MCF 10A (cell line): ENCODE data around the gene COL4A1. TPM values are rescaled to one million over a fixed set of nuclear protein-coding genes. Genes with fewer than 3 reads are reported as not detected.
A peak's percentile ranks its signal among the peaks of the same experiment; 100 is the strongest.
"Not testable (repeated sequence)": the region's sequence is repeated elsewhere in the genome, so short reads cannot be mapped to it uniquely, and the experiment has no call there.

Source experiments
- BruUV-seq: library from RNA; stranded (reverse); fragments of 400-500 nt; replicated peaks from 2 replicates; lab custom pipeline; 2021; lab: Mats Ljungman, UMichigan
- CTCF ChIA-PET: fragments of 300-600 bp; sonication (Branson Sonifier 250); formaldehyde crosslinking; extraction: SDS; loops from one replicate; lab custom pipeline; 2021; ENCODE audit warnings: antibody characterized with exemption, inconsistent platforms; lab: Yijun Ruan, JAX
- POLR2A ChIA-PET: fragments of 300-600, 350-650 bp; sonication (Branson Sonifier 250); formaldehyde crosslinking; extraction: SDS; loops from one replicate; lab custom pipeline; 2020; ENCODE audit warnings: antibody characterized with exemption, inconsistent platforms; lab: Yijun Ruan, JAX
- DNase-seq: peaks from one replicate; pipeline ENCODE4 v3.0.0-alpha.2; 2018; ENCODE audit not compliant: unreplicated experiment
- H3K27ac Mint-ChIP-seq: one replicate; pipeline ENCODE4 v1.8.0; 2022; ENCODE audit warnings: mild to moderate bottlenecking, low read depth, mixed read lengths; ENCODE audit not compliant: unreplicated experiment
- H3K27me3 Mint-ChIP-seq: one replicate; pipeline ENCODE4 v1.8.0; 2022; ENCODE audit warnings: mixed read lengths; ENCODE audit not compliant: insufficient read depth, unreplicated experiment
- H3K36me3 Mint-ChIP-seq: one replicate; pipeline ENCODE4 v1.8.0; 2022; ENCODE audit warnings: mild to moderate bottlenecking, moderate library complexity, mixed read lengths; ENCODE audit not compliant: insufficient read depth, unreplicated experiment
- H3K4me1 Mint-ChIP-seq: one replicate; pipeline ENCODE4 v1.8.0; 2022; ENCODE audit warnings: mixed read lengths; ENCODE audit not compliant: insufficient read depth, unreplicated experiment
- H3K4me3 Mint-ChIP-seq: one replicate; pipeline ENCODE4 v1.8.0; 2022; ENCODE audit warnings: mild to moderate bottlenecking, moderate library complexity, mixed read lengths; ENCODE audit not compliant: unreplicated experiment
- H3K9me3 Mint-ChIP-seq: one replicate; pipeline ENCODE4 v1.8.0; 2022; ENCODE audit warnings: mixed read lengths; ENCODE audit not compliant: unreplicated experiment
- intact Hi-C: fragments of 100-400 bp; cut with micrococcal nuclease; formaldehyde crosslinking; loops from 2 replicates; pipeline ENCODE4 v1.14.1; 2022
- total RNA-seq: library from RNA; stranded (reverse); gene quantifications from 2 replicates; pipeline ENCODE4 v1.2.3, GENCODE V29; 2022
- TF ChIP-seq, protein P1 (sequence below): fragments of 200-600 bp; IDR thresholded peaks from one replicate; pipeline ENCODE4 v1.8.0; 2022; ENCODE audit warnings: antibody characterized with exemption, mild to moderate bottlenecking; ENCODE audit not compliant: unreplicated experiment

COL4A1 gene
- total RNA-seq, 1 experiment from 2014 or later = 42.1 TPM

DNA sequence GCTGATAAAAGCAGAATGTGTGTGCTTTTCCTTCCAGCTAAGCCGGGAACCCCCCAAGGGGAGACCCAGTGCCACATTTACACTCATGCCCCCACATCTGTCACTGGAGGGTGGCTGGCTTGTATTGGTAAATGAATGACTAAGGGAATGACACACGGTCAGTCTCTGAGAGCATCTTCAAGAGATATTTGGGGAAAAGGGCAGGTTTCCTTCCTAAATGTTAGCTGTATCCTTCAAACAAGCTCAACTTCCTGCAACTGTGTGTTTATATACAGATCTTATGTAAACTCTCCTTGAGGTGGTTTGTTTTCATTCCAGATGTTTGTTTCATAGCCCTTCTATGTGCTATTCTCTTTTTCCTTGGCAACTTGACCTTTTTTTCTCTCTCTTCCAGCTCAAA, 192.6 kb downstream of the COL4A1 start:
- CTCF ChIA-PET = interaction anchor here (0.9 to 1.9 kb wide), 8 partner anchors 9 to 971 kb away, joined by 3 to 10 read pairs (median 4); no protein-coding TSS in a partner anchor
- intact Hi-C loops = loop anchor here (5.0 kb wide), 1 partner anchor 857 kb away; no protein-coding TSS in a partner anchor

DNA sequence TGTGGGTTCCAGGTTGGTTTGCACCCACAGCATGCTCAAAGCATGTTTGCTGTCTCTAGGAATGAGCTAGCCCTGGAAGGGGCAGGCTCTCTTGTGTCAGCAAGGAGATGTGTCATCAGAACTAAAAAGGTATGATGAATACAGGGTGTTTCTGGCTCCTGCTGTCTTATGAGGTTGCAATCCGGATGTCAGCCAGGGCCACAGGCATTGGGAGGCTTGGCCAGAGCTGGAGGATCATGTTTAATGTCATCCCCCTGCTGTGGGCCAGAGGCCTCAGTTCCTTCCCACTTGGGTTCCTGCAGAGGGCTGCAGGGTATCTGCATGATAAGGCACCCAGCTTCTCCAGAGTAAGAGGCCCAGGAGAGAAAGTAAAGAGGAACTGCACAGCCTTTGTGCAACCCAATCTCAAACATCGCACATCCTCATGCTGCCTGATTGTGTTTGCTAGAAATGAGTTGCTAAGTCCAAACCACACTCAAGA, 193.6 kb downstream of the COL4A1 start:
- DNase-seq = peak; percentile 76
- H3K36me3 Mint-ChIP-seq = no peaks in the 10 kb centered on the region
- ChIA-PET CTCF (interaction anchor here (0.6 to 1.9 kb wide), 15 partner anchors 8 to 1177 kb away, joined by 3 to 10 read pairs (median 3); no protein-coding TSS in a partner anchor), POLR2A (interaction anchor here (0.7 to 2.2 kb wide), 8 partner anchors 10 to 1153 kb away, joined by 3 to 5 read pairs (median 4); no protein-coding TSS in a partner anchor)
- no peak overlapping the region for H3K4me3 Mint-ChIP-seq
- no peaks in the 10 kb centered on the region for H3K27me3 Mint-ChIP-seq
- peaks cover 32% of the 10 kb centered on the region for H3K4me1 Mint-ChIP-seq
- no peaks in the 10 kb centered on the region for H3K9me3 Mint-ChIP-seq
- intact Hi-C loops = loop anchor here (5.0 kb wide), 1 partner anchor 856 kb away; no protein-coding TSS in a partner anchor
- TF ChIP-seq, protein P1, sequence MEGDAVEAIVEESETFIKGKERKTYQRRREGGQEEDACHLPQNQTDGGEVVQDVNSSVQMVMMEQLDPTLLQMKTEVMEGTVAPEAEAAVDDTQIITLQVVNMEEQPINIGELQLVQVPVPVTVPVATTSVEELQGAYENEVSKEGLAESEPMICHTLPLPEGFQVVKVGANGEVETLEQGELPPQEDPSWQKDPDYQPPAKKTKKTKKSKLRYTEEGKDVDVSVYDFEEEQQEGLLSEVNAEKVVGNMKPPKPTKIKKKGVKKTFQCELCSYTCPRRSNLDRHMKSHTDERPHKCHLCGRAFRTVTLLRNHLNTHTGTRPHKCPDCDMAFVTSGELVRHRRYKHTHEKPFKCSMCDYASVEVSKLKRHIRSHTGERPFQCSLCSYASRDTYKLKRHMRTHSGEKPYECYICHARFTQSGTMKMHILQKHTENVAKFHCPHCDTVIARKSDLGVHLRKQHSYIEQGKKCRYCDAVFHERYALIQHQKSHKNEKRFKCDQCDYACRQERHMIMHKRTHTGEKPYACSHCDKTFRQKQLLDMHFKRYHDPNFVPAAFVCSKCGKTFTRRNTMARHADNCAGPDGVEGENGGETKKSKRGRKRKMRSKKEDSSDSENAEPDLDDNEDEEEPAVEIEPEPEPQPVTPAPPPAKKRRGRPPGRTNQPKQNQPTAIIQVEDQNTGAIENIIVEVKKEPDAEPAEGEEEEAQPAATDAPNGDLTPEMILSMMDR = no peak
- H3K27ac Mint-ChIP-seq = no peak overlapping the region
- no TSS peak for BruUV-seq

More for the DNA sequence above, 192.6 kb downstream of the COL4A1 start:
- no peaks in the 10 kb centered on the region for H3K27me3 Mint-ChIP-seq
- H3K27ac Mint-ChIP-seq = no peak overlapping the region
- TF ChIP-seq, protein P1 = no peak
- POLR2A ChIA-PET = interaction anchor here (0.6 to 2.2 kb wide), 5 partner anchors 9 to 1154 kb away, joined by 3 to 5 read pairs (median 4); no protein-coding TSS in a partner anchor
- no peaks in the 10 kb centered on the region for H3K36me3 Mint-ChIP-seq
- BruUV-seq = no TSS peak
- H3K4me1 Mint-ChIP-seq = peaks cover 26% of the 10 kb centered on the region
- no peak for DNase-seq
- H3K9me3 Mint-ChIP-seq = no peaks in the 10 kb centered on the region
- no peak overlapping the region for H3K4me3 Mint-ChIP-seq

DNA sequence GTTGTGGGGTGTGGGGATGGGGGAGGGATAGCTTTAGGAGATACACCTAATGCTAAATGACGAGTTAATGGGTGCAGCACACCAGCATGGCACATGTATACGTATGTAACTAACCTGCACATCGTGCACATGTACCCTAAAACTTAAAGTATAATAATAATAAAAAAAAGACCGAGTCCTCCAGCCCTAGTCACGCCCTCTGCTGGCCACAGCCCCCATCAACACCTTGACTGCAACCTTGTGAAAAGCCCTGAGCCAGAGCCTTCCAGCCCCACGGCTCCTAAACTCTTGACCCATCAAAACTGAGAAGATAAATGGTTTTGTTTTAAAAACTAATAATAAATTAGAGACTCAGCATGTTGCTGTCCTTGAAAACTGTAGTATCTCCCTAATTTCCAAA, 194.6 kb downstream of the COL4A1 start:
- CTCF ChIA-PET = interaction anchor here (0.7 to 3.9 kb wide), 2 partner anchors 120 to 1196 kb away, joined by 3 to 17 read pairs; no protein-coding TSS in a partner anchor
- TF ChIP-seq, protein P1 = peak; percentile 20
- intact Hi-C loops = loop anchor here (5.0 kb wide), 1 partner anchor 855 kb away; no protein-coding TSS in a partner anchor
- BruUV-seq, DNase-seq, H3K36me3 Mint-ChIP-seq, H3K4me3 Mint-ChIP-seq, H3K27me3 Mint-ChIP-seq, H3K9me3 Mint-ChIP-seq, H3K27ac Mint-ChIP-seq: not testable (repeated sequence)
- POLR2A ChIA-PET = interaction anchor here (0.7 to 2.2 kb wide), 4 partner anchors 14 to 334 kb away, joined by 3 to 4 read pairs (median 3); no protein-coding TSS in a partner anchor
- H3K4me1 Mint-ChIP-seq = peaks cover 35% of the 10 kb centered on the region

DNA sequence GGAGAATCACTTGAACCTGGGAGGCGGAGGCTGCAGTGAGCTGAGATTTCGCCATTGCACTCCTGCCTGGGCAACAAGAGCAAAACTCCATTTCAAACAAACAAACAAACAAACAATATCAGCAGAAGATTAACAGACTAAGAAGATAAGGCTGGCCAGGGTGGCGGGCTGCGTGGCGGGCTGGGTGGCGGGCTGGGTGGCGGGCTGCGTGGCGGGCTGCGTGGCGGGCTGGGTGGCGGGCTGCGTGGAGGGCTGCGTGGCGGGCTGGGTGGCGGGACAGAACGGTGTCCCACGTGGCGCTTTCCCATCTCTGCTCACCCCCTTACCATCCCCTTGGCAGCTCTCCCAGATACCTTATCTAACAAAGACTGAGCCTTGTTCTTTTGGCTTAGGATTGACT, 196.2 kb downstream of the COL4A1 start:
- no peak for DNase-seq
- TF ChIP-seq, protein P1 = no peak
- Mint-ChIP-seq H3K36me3 (no peaks in the 10 kb centered on the region), H3K27ac (no peak overlapping the region), H3K4me3 (no peak overlapping the region), H3K27me3 (no peaks in the 10 kb centered on the region), H3K4me1 (peaks cover 45% of the 10 kb centered on the region), H3K9me3 (no peaks in the 10 kb centered on the region)
- CTCF ChIA-PET = interaction anchor here (0.7 to 3.9 kb wide), 8 partner anchors 8 to 1195 kb away, joined by 3 to 17 read pairs (median 6); no protein-coding TSS in a partner anchor
- intact Hi-C loops = loop anchor here (5.0 kb wide), 1 partner anchor 853 kb away; no protein-coding TSS in a partner anchor
- POLR2A ChIA-PET = interaction anchor here (0.6 to 2.5 kb wide), 5 partner anchors 96 to 1197 kb away, joined by 3 to 21 read pairs (median 5); no protein-coding TSS in a partner anchor
- BruUV-seq = no TSS peak
